CD4-positive, alpha-beta memory T cell (primary cell): ENCODE data around the gene ATG13. TPM values are rescaled to one million over a fixed set of nuclear protein-coding genes. Genes with fewer than 3 reads are reported as not detected.

Experiments used
- CTCF ChIA-PET: fragments of 350-600 bp; sonication (Branson Sonifier 250); formaldehyde crosslinking; loops from one replicate; lab custom pipeline; 2021; ENCODE audit warnings: inconsistent platforms; ENCODE audit not compliant: partially characterized antibody; lab: Charles Lee
- POLR2A ChIA-PET: fragments of 350-600 bp; sonication (Branson Sonifier 250); formaldehyde crosslinking; loops from one replicate; lab custom pipeline; 2021; ENCODE audit not compliant: partially characterized antibody; lab: Charles Lee
- DNase-seq, 5 donors: peaks; one replicate each; pipeline versions ENCODE4 v3.0.0 to v3.0.0-alpha.2; 2020 to 2022; ENCODE audit warnings: mixed read lengths in 1 of 5
- H3K27ac ChIP-seq: one replicate; pipeline ENCODE4 v1.7.0; 2013; ENCODE audit warnings: low read depth, low read length
- H3K27me3 ChIP-seq: 2 replicates; pipeline ENCODE4 v1.7.0; 2013; ENCODE audit warnings: mild to moderate bottlenecking, low read length, moderate library complexity; ENCODE audit not compliant: insufficient read depth
- H3K36me3 ChIP-seq: 2 replicates; pipeline ENCODE4 v1.7.0; 2013; ENCODE audit warnings: mild to moderate bottlenecking, low read length, moderate library complexity; ENCODE audit not compliant: insufficient read depth
- H3K4me1 ChIP-seq: 2 replicates; pipeline ENCODE4 v1.7.0; 2013; ENCODE audit warnings: mild to moderate bottlenecking, low read length, moderate library complexity; ENCODE audit not compliant: insufficient read depth
- H3K4me3 ChIP-seq, 2 donors: one replicate each; pipeline ENCODE4 v1.7.0; 2013; ENCODE audit warnings: low read length in 2 of 2, mild to moderate bottlenecking in 1 of 2
- H3K9me3 ChIP-seq, 2 donors: one replicate each; pipeline ENCODE4 v1.7.0; 2013; ENCODE audit warnings: low read length in 2 of 2, control low read depth in 1 of 2; ENCODE audit not compliant: control insufficient read depth in 1 of 2
- H3K27ac Mint-ChIP-seq, 7 donors: one replicate each; pipeline ENCODE4 v1.8.0; 2020 to 2021; ENCODE audit warnings: mixed read lengths in 7 of 7, mild to moderate bottlenecking in 6 of 7, inconsistent platforms in 3 of 7, moderate library complexity in 3 of 7
- H3K27me3 Mint-ChIP-seq, 2 donors: one replicate each; pipeline ENCODE4 v1.8.0; 2020 to 2021; ENCODE audit warnings: mixed read lengths in 2 of 2
- H3K36me3 Mint-ChIP-seq, 2 donors: one replicate each; pipeline ENCODE4 v1.8.0; 2020 to 2021; ENCODE audit warnings: mixed read lengths in 2 of 2, inconsistent platforms in 1 of 2, mild to moderate bottlenecking in 1 of 2
- H3K4me1 Mint-ChIP-seq, 4 donors: one replicate each; pipeline ENCODE4 v1.8.0; 2020 to 2021; ENCODE audit warnings: mixed read lengths in 4 of 4, mild to moderate bottlenecking in 1 of 4
- H3K4me3 Mint-ChIP-seq, 8 donors: one replicate each; pipeline ENCODE4 v1.8.0; 2020 to 2021; ENCODE audit warnings: mixed read lengths in 8 of 8, mild to moderate bottlenecking in 7 of 8, moderate library complexity in 6 of 8, inconsistent platforms in 3 of 8
- H3K9me3 Mint-ChIP-seq, 8 donors: one replicate each; pipeline ENCODE4 v1.8.0; 2020 to 2021; ENCODE audit warnings: mixed read lengths in 8 of 8, mild to moderate bottlenecking in 5 of 8, inconsistent platforms in 3 of 8, moderate library complexity in 1 of 8
- intact Hi-C: fragments of 100-400 bp; cut with micrococcal nuclease; formaldehyde crosslinking; loops from one replicate; pipeline ENCODE4 v1.15.1; 2023
- polyA plus RNA-seq, 2 donors: library from polyadenylated mRNA; unstranded; fragments of 300-500 nt; fragmentation: Illumina TruSeq; gene quantifications; one replicate each; pipeline ENCODE4 v1.2.3, GENCODE V29; 2021
- total RNA-seq, 2 experiments: library from RNA; stranded (reverse); gene quantifications; one replicate each; pipeline ENCODE4 v1.2.3, GENCODE V29; 2021

The ATG13 gene
- total and polyA plus RNA-seq, 4 experiments from 2014 or later = 64.2 to 96.2 (median 76.0) TPM

DNA sequence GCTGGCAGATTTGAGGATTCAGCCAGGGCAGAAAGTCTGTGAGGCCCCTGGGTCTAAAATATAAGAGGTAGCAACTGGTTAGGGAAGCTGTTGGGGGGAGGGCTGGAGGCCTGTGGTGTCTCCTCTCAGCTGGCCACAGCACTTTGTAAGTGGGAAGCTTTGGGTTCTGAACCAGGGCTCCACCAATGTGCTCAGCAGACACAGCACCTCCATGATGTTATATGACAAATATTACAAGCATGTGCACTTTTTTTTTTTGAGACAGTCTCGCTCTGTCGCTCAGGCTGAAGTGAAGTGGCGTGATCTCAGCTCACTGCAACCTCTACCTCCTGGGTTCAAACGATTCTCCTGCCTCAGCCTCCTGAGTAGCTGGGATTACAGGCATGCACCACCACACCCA lies 75.1 kb downstream of the ATG13 start:
- Histone ChIP-seq H3K9me3 (no peaks in the 10 kb centered on the region), H3K4me3 (no peak overlapping the region), H3K27me3 (no peaks in the 10 kb centered on the region), H3K36me3 (peaks cover 50% of the 10 kb centered on the region), H3K27ac (no peak overlapping the region), H3K4me1 (peaks cover 24% of the 10 kb centered on the region)
- peaks cover 5 to 34% (median 19%) of the 10 kb centered on the region in 4 donors for H3K4me1 Mint-ChIP-seq
- ChIA-PET CTCF (interaction anchor here (1.0 kb wide), 1 partner anchor 23 kb away, joined by 4 read pairs; no protein-coding TSS in a partner anchor), POLR2A (interaction anchor here (0.6 to 1.7 kb wide), 3 partner anchors 8 to 19 kb away, joined by 3 to 6 read pairs (median 3); partner anchors contain the start of genes ARHGAP1 and ZNF408)
- no peak overlapping the region for H3K4me3 Mint-ChIP-seq
- no peak for DNase-seq
- H3K27me3 Mint-ChIP-seq = no peaks in the 10 kb centered on the region
- intact Hi-C loops = no loop called here
- no peaks in the 10 kb centered on the region for H3K9me3 Mint-ChIP-seq
- H3K27ac Mint-ChIP-seq = peak overlapping the region in 1 of 7 donors; percentile 13
- peaks cover 30 to 47% of the 10 kb centered on the region in 2 donors for H3K36me3 Mint-ChIP-seq

- POLR2A ChIA-PET = interaction anchor here (1.2 kb wide), 1 partner anchor 23 kb away, joined by 3 read pairs; no protein-coding TSS in a partner anchor
- DNase-seq = no peak
- no peaks in the 10 kb centered on the region for H3K9me3 Mint-ChIP-seq
Measured at GRCh38 chr11:46693597-46694012, 76.3 kb downstream of the ATG13 start.

GRCh38 chr11:46694072-46694471 lies 76.7 kb downstream of the ATG13 start:
- Mint-ChIP-seq H3K27ac (peak overlapping the region in 2 of 7 donors; percentile 42 to 47), H3K27me3 (no peaks in the 10 kb centered on the region), H3K36me3 (peaks cover 22 to 45% of the 10 kb centered on the region in 2 donors), H3K9me3 (no peaks in the 10 kb centered on the region), H3K4me1 (peaks cover 15 to 45% (median 28%) of the 10 kb centered on the region in 4 donors), H3K4me3 (no peak overlapping the region)
- peaks cover 41% of the 10 kb centered on the region for H3K4me1 ChIP-seq
- intact Hi-C loops = no loop called here
- no peak overlapping the region for H3K4me3 ChIP-seq
- CTCF ChIA-PET = interaction anchor here (1.1 kb wide), 1 partner anchor 20 kb away, joined by 3 read pairs; no protein-coding TSS in a partner anchor
- no peaks in the 10 kb centered on the region for H3K27me3 ChIP-seq
- POLR2A ChIA-PET = interaction anchor here (1.2 kb wide), 1 partner anchor 23 kb away, joined by 3 read pairs; no protein-coding TSS in a partner anchor
- peaks cover 43% of the 10 kb centered on the region for H3K36me3 ChIP-seq
- DNase-seq = no peak
- H3K27ac ChIP-seq = no peak overlapping the region
- H3K9me3 ChIP-seq = no peaks in the 10 kb centered on the region

More at GRCh38 chr11:46693597-46694012, 76.3 kb downstream of the ATG13 start:
- Mint-ChIP-seq H3K36me3 (peaks cover 24 to 44% of the 10 kb centered on the region in 2 donors), H3K27me3 (no peaks in the 10 kb centered on the region), H3K4me3 (no peak overlapping the region), H3K4me1 (peaks cover 11 to 40% (median 25%) of the 10 kb centered on the region in 4 donors), H3K27ac (peak overlapping the region in 1 of 7 donors; percentile 42)
- no peaks in the 10 kb centered on the region for H3K9me3 ChIP-seq
- no peak overlapping the region for H3K27ac ChIP-seq
- intact Hi-C loops = no loop called here
- H3K27me3 ChIP-seq = no peaks in the 10 kb centered on the region
- peaks cover 43% of the 10 kb centered on the region for H3K36me3 ChIP-seq
- CTCF ChIA-PET = interaction anchor here (1.1 kb wide), 1 partner anchor 20 kb away, joined by 3 read pairs; no protein-coding TSS in a partner anchor
- peaks cover 36% of the 10 kb centered on the region for H3K4me1 ChIP-seq
- H3K4me3 ChIP-seq = no peak overlapping the region

- peaks cover 15 to 50% (median 30%) of the 10 kb centered on the region in 4 donors for H3K4me1 Mint-ChIP-seq
- H3K4me3 ChIP-seq = no peak overlapping the region
- H3K9me3 Mint-ChIP-seq = no peaks in the 10 kb centered on the region
- peak overlapping the region in 3 of 7 donors; percentile 22 to 42 (median 41) for H3K27ac Mint-ChIP-seq
- H3K9me3 ChIP-seq = no peaks in the 10 kb centered on the region
- H3K36me3 Mint-ChIP-seq = peaks cover 20 to 44% of the 10 kb centered on the region in 2 donors
- H3K27me3 Mint-ChIP-seq = no peaks in the 10 kb centered on the region
- H3K27me3 ChIP-seq = no peaks in the 10 kb centered on the region
- intact Hi-C loops = no loop called here
- DNase-seq = no peak
- ChIA-PET CTCF (no interaction called here), POLR2A (interaction anchor here (1.2 kb wide), 1 partner anchor 24 kb away, joined by 3 read pairs; no protein-coding TSS in a partner anchor)
- H3K4me1 ChIP-seq = peaks cover 46% of the 10 kb centered on the region
- no peak overlapping the region for H3K27ac ChIP-seq
- no peak overlapping the region for H3K4me3 Mint-ChIP-seq
- H3K36me3 ChIP-seq = peaks cover 43% of the 10 kb centered on the region
Measured at GRCh38 chr11:46694607-46695006, 77.3 kb downstream of the ATG13 start.

DNA sequence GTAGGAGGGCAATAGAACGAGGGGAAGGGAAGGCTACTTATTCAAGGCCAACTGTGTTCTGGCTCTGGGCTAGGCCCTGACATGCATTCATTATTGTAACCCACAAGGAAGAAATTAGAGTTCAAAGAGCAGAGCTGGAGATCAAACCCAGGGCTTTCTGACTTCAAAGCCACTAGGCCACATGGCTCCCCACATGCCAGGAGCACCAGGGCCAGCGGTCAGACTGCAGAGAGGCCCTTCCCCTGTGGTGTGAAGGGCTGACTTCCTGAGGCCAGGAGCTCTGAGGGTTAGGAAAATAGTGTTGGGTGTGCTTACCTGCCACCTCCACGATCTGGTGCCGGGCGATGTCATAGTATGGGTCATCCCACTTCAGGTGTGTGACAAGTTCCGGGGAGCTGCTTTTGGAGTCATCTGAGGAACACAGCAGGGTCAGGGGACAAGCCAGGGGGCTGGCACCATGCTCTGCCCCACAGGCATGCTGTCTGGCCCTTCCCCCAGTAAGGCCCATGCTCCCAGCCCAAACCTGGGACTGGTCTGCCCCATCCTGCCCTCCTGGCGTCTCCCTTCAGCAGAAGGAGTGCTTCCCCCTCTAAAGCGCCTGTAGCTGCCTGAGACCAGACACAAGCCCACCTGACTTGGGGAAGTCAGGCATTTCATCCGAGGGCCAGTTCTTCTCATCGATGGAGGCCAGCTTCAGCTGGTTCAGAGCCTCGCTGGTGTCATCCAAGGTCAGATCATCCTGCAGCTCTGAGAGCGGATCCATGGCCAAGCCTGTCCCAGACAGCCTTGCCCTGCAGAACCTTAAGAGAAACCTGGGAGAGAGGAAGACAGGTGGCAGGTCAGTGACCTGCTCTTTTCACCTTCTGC lies 78.2 kb downstream of the ATG13 start:
- no peaks in the 10 kb centered on the region for H3K27me3 ChIP-seq
- no peaks in the 10 kb centered on the region for H3K9me3 ChIP-seq
- H3K9me3 Mint-ChIP-seq = peaks cover 0 to 2% (median 0%) of the 10 kb centered on the region in 8 donors
- H3K27ac Mint-ChIP-seq = peak overlapping the region in 6 of 7 donors; percentile 50 to 81 (median 62)
- H3K4me3 ChIP-seq = no peak overlapping the region
- peak overlapping the region in 1 of 8 donors; percentile 15 for H3K4me3 Mint-ChIP-seq
- intact Hi-C loops = no loop called here
- H3K36me3 ChIP-seq = peaks cover 43% of the 10 kb centered on the region
- ChIA-PET POLR2A (interaction anchor here (0.6 to 1.1 kb wide), 2 partner anchors 24 to 100 kb away, joined by 3 read pairs; no protein-coding TSS in a partner anchor), CTCF (interaction anchor here (7.5 kb wide), 1 partner anchor 25 kb away, joined by 61 read pairs; no protein-coding TSS in a partner anchor)
- peaks cover 18 to 46% of the 10 kb centered on the region in 2 donors for H3K36me3 Mint-ChIP-seq
- no peaks in the 10 kb centered on the region for H3K27me3 Mint-ChIP-seq
- peaks cover 18 to 58% (median 32%) of the 10 kb centered on the region in 4 donors for H3K4me1 Mint-ChIP-seq
- DNase-seq = no peak
- peaks cover 49% of the 10 kb centered on the region for H3K4me1 ChIP-seq
- H3K27ac ChIP-seq = no peak overlapping the region

- no peak overlapping the region for H3K4me3 ChIP-seq
- H3K27ac ChIP-seq = no peak overlapping the region
- DNase-seq = no peak
- ChIA-PET CTCF (interaction anchor here (7.5 kb wide), 1 partner anchor 25 kb away, joined by 61 read pairs; no protein-coding TSS in a partner anchor), POLR2A (interaction anchor here (1.1 kb wide), 1 partner anchor 25 kb away, joined by 3 read pairs; no protein-coding TSS in a partner anchor)
- H3K36me3 ChIP-seq = peaks cover 43% of the 10 kb centered on the region
- H3K4me3 Mint-ChIP-seq = no peak overlapping the region
- no peaks in the 10 kb centered on the region for H3K27me3 Mint-ChIP-seq
- no peaks in the 10 kb centered on the region for H3K27me3 ChIP-seq
- intact Hi-C loops = no loop called here
- no peaks in the 10 kb centered on the region for H3K9me3 ChIP-seq
- peaks cover 0 to 3% (median 0%) of the 10 kb centered on the region in 8 donors for H3K9me3 Mint-ChIP-seq
- peaks cover 50% of the 10 kb centered on the region for H3K4me1 ChIP-seq
- peak overlapping the region in 2 of 7 donors; percentile 52 to 75 for H3K27ac Mint-ChIP-seq
- peaks cover 13 to 44% of the 10 kb centered on the region in 2 donors for H3K36me3 Mint-ChIP-seq
- H3K4me1 Mint-ChIP-seq = peaks cover 20 to 61% (median 32%) of the 10 kb centered on the region in 4 donors
Measured at GRCh38 chr11:46696212-46696558, 78.8 kb downstream of the ATG13 start.
